Measurements from ENCODE around the gene CEP112. TPM values are rescaled to one million over a fixed set of nuclear protein-coding genes. Genes with fewer than 3 reads are reported as not detected.

The CEP112 gene
- total and polyA plus RNA-seq, 2 of the 13 experiments (the other 11 are each of a cell fraction or from before 2014, with no cell fraction given): 1.2 to 3.4 TPM

DNA sequence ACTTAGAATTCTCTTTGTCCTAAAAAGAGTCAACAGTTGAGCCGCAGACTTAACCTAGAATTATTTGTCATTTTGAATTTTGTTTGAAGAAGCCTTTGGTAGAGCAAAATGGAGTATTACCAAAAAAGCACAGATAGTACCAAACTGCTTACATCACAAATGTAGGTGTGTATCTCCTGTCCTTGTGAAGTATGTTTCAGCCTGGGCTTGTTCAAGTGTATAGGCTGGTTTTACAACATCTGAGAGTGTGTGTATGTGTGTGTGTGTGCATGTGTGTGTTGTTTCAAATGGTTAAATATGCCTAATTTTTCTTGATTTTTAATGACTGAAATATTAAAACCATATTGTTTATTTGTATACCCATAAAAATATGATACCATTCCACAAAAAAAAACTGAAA lies 441.8 kb downstream of the CEP112 start:
- CTCF ChIA-PET (ENCODE audit: low intra/inter-chr PET ratio, low total read pairs): no interaction called here
- intact Hi-C loops (cut with micrococcal nuclease; ENCODE audit: unreplicated experiment): loop anchor here (1.0 to 10.0 kb wide), 4 partner anchors 9 to 189 kb away; partner anchors contain the start of gene AXIN2
- Histone ChIP-seq H3K4me2 (ENCODE audit: low read depth, low read length) (peak overlapping the region; percentile 58; the same call in 1 of the 2 replicates), H2AFZ (ENCODE audit: low read length) (no peak overlapping the region), H3K27ac (ENCODE audit: extremely low read length, insufficient read depth, low read length) (no peak overlapping the region), H3K9me3 (ENCODE audit: low read length) (no peaks in the 10 kb centered on the region), H3K9ac (ENCODE audit: insufficient read depth, low read depth, low read length) (no peak overlapping the region), H3K4me1 (ENCODE audit: insufficient read depth, low read length) (peaks cover 44% of the 10 kb centered on the region), H3K79me2 (ENCODE audit: insufficient read depth, low read length) (no peaks in the 10 kb centered on the region), H3K27me3 (ENCODE audit: control insufficient read depth in 1 of 2, insufficient read depth in 2 of 2, low read length in 2 of 2) (no peaks in the 10 kb centered on the region), H4K20me1 (ENCODE audit: insufficient read depth, low read length) (no peaks in the 10 kb centered on the region), H3K36me3 (replicated peaks in 1 of 2; ENCODE audit: control insufficient read depth in 1 of 2, insufficient read depth in 2 of 2, low read length in 2 of 2) (no peaks in the 10 kb centered on the region), H3K4me3 (replicated peaks in 1 of 3; ENCODE audit: insufficient read depth in 1 of 3, low read depth in 2 of 3, low read length in 3 of 3) (no peak overlapping the region)
- in situ Hi-C loops (cut with HindIII; ENCODE audit: extremely low pct_ligation_motif_present, low pct_unique_long_range_greater_than_20kb): no loop called here
- TSS peak; percentile 70 for BruUV-seq (replicated peaks)
- POLR2A ChIA-PET: interaction anchor here (0.9 to 1.4 kb wide), 4 partner anchors 34 to 192 kb away, joined by 3 to 8 read pairs (median 4); partner anchors contain the start of gene AXIN2
- peak; percentile 45; the same call in 1 of the 3 replicates for ATAC-seq
- 85% methylated on average over 1 of the region's 1 CpG for WGBS (ENCODE audit: low lambda C conversion rate)
- FAIRE-seq: no peak
- peak; percentile 26 for DNase-seq (ENCODE audit: low spot score)
- TF ChIP-seq, protein P1, sequence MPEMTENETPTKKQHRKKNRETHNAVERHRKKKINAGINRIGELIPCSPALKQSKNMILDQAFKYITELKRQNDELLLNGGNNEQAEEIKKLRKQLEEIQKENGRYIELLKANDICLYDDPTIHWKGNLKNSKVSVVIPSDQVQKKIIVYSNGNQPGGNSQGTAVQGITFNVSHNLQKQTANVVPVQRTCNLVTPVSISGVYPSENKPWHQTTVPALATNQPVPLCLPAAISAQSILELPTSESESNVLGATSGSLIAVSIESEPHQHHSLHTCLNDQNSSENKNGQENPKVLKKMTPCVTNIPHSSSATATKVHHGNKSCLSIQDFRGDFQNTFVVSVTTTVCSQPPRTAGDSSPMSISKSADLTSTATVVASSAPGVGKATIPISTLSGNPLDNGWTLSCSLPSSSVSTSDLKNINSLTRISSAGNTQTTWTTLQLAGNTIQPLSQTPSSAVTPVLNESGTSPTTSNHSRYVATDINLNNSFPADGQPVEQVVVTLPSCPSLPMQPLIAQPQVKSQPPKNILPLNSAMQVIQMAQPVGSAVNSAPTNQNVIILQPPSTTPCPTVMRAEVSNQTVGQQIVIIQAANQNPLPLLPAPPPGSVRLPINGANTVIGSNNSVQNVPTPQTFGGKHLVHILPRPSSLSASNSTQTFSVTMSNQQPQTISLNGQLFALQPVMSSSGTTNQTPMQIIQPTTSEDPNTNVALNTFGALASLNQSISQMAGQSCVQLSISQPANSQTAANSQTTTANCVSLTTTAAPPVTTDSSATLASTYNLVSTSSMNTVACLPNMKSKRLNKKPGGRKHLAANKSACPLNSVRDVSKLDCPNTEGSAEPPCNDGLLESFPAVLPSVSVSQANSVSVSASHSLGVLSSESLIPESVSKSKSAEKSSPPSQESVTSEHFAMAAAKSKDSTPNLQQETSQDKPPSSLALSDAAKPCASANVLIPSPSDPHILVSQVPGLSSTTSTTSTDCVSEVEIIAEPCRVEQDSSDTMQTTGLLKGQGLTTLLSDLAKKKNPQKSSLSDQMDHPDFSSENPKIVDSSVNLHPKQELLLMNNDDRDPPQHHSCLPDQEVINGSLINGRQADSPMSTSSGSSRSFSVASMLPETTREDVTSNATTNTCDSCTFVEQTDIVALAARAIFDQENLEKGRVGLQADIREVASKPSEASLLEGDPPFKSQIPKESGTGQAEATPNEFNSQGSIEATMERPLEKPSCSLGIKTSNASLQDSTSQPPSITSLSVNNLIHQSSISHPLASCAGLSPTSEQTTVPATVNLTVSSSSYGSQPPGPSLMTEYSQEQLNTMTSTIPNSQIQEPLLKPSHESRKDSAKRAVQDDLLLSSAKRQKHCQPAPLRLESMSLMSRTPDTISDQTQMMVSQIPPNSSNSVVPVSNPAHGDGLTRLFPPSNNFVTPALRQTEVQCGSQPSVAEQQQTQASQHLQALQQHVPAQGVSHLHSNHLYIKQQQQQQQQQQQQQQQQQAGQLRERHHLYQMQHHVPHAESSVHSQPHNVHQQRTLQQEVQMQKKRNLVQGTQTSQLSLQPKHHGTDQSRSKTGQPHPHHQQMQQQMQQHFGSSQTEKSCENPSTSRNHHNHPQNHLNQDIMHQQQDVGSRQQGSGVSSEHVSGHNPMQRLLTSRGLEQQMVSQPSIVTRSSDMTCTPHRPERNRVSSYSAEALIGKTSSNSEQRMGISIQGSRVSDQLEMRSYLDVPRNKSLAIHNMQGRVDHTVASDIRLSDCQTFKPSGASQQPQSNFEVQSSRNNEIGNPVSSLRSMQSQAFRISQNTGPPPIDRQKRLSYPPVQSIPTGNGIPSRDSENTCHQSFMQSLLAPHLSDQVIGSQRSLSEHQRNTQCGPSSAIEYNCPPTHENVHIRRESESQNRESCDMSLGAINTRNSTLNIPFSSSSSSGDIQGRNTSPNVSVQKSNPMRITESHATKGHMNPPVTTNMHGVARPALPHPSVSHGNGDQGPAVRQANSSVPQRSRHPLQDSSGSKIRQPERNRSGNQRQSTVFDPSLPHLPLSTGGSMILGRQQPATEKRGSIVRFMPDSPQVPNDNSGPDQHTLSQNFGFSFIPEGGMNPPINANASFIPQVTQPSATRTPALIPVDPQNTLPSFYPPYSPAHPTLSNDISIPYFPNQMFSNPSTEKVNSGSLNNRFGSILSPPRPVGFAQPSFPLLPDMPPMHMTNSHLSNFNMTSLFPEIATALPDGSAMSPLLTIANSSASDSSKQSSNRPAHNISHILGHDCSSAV (CRISPR knock-in tag; IDR thresholded peaks at IDR 0.05; ENCODE audit: borderline replicate concordance): no peak
- TF ChIP-seq NFE2L2 (IDR thresholded peaks at IDR 0.05; ENCODE audit: low read length) (no peak), NR2C2 (CRISPR knock-in tag; IDR thresholded peaks at IDR 0.05; ENCODE audit: borderline replicate concordance) (no peak)
- TF ChIP-seq, protein P2, sequence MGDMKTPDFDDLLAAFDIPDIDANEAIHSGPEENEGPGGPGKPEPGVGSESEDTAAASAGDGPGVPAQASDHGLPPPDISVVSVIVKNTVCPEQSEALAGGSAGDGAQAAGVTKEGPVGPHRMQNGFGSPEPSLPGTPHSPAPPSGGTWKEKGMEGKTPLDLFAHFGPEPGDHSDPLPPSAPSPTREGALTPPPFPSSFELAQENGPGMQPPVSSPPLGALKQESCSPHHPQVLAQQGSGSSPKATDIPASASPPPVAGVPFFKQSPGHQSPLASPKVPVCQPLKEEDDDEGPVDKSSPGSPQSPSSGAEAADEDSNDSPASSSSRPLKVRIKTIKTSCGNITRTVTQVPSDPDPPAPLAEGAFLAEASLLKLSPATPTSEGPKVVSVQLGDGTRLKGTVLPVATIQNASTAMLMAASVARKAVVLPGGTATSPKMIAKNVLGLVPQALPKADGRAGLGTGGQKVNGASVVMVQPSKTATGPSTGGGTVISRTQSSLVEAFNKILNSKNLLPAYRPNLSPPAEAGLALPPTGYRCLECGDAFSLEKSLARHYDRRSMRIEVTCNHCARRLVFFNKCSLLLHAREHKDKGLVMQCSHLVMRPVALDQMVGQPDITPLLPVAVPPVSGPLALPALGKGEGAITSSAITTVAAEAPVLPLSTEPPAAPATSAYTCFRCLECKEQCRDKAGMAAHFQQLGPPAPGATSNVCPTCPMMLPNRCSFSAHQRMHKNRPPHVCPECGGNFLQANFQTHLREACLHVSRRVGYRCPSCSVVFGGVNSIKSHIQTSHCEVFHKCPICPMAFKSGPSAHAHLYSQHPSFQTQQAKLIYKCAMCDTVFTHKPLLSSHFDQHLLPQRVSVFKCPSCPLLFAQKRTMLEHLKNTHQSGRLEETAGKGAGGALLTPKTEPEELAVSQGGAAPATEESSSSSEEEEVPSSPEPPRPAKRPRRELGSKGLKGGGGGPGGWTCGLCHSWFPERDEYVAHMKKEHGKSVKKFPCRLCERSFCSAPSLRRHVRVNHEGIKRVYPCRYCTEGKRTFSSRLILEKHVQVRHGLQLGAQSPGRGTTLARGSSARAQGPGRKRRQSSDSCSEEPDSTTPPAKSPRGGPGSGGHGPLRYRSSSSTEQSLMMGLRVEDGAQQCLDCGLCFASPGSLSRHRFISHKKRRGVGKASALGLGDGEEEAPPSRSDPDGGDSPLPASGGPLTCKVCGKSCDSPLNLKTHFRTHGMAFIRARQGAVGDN (CRISPR knock-in tag; IDR thresholded peaks at IDR 0.05): no peak

Data from HepG2 (cell line).